Measurements from ENCODE around the gene SBDS.
A peak's percentile ranks its signal among the peaks of the same experiment; 100 is the strongest.
"Not testable (repeated sequence)": the region's sequence is repeated elsewhere in the genome, so short reads cannot be mapped to it uniquely, and the experiment has no call there.

SBDS gene
- total RNA-seq, result 563 to 569 reads per million in 2 donors

- DNase-seq, result peak; percentile 70 to 99 (median 87)
Measured at GRCh38 chr7:66995050-66995776, at the start of gene SBDS. TSS of gene SBDS (minus strand) at chr7:66995586. CDS start at chr7:66995417, 169 bp downstream.

GRCh38 chr7:67043559-67043930 lies 48.2 kb upstream of the SBDS start:
- not testable (repeated sequence) for DNase-seq

DNA sequence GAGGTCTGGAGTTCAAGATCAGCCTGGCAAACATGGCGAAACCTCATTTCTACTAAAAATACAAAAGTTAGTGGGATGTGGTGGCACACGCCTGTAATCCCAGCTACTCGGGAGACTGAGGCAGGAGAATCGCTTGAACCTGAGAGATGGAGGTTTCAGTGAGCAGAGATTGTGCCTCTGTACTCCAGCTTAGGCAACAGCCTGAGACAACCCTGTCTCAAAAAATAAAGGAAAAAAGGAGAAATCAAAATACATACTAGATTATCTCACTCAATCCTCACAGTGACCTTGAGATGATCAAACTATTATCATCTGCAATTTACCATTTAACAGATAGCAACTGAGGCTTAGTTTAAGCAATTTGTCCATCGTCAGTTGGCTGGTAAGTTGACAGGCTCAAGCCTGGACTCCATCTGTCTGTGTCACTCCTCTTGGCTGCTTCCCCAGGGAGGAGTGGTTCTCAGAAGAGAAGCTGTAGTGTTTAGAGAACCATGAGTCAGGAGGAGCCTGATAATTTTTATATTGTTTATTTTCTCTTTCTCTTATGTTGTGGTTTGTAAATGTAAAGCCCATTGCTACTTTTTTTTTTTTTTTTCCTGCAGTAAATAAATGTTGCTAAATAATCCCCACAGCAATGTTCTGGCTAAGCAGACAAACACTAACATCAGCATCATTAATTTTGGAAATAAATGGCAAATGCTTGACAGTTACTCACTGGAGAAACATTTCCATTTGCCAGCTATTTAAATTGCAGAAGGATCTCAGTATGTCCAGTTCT lies 47.6 kb upstream of the SBDS start:
- not testable (repeated sequence) for DNase-seq

DNA sequence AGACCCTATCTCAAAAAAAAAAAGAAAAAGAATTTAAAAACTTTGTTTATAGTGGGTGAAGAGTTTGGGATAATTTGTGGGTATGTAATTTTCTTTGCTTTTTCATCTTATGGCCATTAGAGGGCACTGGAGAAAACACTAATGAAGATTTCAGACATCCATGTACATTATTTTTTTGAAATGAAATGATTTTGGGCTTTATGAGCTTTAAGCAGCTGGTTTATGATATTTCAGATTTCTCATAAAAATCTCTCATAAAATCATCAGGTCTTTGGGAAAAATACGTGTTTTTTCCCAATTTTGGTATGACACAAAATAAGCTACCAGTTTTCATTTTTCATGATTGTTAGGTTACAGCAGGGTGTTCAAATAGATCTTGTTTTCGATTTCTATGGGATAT lies 45.4 kb upstream of the SBDS start:
- not testable (repeated sequence) for DNase-seq

DNA sequence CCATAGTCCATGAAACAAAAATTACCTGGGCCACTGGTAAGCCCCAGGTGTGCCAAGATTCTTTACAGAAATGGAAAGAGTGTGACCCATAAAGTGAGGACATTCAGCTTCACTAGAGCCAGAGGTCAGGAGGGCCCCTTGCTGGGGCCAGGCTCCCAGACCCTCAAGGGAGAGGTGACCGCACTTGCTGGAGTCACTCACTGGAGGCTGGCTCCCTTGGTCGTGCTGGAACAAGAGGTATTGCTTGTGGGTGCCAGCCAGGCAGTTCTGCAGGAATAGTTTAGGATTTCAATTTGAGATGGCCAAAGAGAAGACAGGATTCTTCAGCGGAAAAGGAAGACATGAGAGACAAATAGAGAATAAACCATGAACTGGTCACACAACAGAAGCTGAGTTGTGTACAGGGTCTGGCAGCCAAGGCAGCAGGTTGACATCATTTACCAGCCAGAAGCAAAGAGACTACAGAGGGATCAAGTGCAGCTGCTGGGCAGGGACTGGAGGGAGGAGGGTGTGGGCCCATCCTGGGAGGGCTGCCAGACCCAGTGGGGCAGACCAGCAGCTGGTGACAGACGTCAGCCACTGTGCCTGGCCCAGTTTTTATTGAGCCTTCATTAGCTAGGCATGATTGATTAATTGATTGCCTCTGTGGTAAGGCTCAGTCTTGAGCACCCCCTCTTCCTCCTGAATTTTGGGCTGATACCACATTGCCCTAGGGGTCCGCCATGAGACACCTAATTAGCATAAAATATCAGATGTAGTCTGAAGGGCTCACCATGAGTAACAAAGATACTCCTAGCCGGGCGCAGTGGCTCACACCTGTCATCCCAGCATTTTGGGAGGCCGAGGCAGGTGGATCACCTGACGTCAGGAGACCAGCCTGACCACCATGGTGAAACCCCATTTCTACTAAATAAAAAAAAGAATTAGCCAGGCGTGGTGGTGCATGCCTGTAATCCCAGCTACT lies 41.3 kb upstream of the SBDS start:
- DNase-seq, result not testable (repeated sequence)

DNA sequence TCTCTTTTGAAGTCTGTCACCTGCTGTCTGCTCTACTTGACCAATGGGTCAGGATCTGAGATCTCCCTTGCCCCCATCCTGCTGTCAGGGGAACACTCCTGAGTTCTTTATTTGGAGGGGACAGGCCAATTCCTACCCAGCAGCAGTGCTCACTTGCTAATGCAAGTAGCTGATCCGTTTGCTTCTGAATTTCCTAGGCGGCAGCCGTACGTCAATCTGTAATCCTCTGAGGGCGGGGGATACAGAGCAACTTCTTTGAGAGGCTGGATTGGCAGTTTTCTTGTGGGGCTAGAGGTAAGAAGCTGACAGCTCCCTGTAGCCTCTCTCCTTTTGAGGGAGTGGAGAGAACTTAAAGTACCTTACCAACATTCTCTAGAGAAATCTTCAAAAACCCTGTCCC lies 37.9 kb upstream of the SBDS start:
- no peak for DNase-seq

GRCh38 chr7:67031685-67032084 lies 36.3 kb upstream of the SBDS start:
- DNase-seq, result not testable (repeated sequence)

GRCh38 chr7:67025459-67025858 lies 30.1 kb upstream of the SBDS start:
- DNase-seq, result not testable (repeated sequence)

- DNase-seq, result no peak
Measured at GRCh38 chr7:67022511-67022910, 27.1 kb upstream of the SBDS start.

DNA sequence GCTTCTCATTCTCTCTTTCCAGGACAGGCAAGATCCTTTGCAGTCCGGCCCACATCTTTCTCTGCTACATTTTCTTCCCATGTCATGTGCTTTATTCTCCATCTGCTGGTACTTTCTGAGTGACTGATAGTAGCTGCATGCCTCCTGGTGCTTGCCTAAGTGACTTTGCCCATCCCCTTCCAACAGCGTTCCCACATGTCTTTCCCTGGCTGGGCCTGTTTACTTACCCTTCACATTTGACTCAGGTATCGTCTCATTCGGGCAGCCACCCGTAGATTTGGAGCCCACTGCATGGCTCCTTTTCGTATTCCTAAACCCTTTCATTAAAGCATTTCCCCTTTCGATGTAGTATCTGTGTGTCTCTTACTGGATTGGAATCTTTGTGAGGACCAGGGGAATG lies 25.9 kb upstream of the SBDS start:
- DNase-seq, result no peak

- peak in 1 of 5 experiments; percentile 87 for DNase-seq
Measured at GRCh38 chr7:67019562-67020390, 24.4 kb upstream of the SBDS start.

- DNase-seq, result peak in 1 of 5 experiments; percentile 13
Measured at GRCh38 chr7:67018940-67019339, 23.6 kb upstream of the SBDS start.

DNA sequence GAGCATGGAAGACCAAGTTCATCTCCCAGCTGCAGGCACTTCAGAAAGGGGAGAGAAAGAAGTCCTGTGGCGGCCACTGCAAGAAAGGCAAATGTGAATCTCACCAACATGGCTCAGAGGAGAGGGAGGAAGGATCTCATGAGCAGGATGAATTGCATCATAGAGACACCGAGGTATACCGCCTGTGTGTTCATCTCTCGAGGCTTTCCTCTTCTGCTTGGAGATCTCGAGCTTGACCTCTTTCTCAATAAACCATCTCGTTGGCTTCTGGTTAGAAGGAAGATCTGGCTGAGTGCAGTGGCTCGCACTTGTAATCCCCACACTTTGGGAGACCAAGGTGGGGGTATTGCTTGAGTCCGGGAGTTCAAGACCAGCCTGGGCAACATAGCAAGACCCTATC lies 22.6 kb upstream of the SBDS start:
- DNase-seq, result not testable (repeated sequence)

GRCh38 chr7:67014076-67014622 lies 18.8 kb upstream of the SBDS start:
- DNase-seq, result not testable (repeated sequence)

DNA sequence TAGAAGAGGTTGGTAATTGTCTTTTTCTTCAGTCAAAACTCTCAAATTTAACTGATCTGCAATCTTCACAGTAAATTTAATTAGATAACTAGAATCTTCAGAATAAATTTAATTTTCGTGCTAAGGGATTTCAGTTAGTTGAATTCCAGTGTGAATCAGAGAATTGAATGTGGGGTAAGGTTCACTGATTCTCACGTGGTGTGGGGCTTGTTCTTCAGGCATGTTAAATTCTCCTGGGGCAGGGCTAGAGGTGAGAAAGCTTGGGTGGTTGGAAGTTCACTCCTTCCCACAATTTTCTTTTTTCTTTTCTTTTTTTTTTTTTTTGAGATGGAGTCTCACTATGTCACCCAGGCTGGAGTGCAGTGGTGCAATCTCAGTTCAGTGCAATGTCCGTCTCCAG lies 14.3 kb upstream of the SBDS start:
- DNase-seq, result not testable (repeated sequence)

- no peak for DNase-seq
Measured at GRCh38 chr7:67008260-67008659, 12.9 kb upstream of the SBDS start.

DNA sequence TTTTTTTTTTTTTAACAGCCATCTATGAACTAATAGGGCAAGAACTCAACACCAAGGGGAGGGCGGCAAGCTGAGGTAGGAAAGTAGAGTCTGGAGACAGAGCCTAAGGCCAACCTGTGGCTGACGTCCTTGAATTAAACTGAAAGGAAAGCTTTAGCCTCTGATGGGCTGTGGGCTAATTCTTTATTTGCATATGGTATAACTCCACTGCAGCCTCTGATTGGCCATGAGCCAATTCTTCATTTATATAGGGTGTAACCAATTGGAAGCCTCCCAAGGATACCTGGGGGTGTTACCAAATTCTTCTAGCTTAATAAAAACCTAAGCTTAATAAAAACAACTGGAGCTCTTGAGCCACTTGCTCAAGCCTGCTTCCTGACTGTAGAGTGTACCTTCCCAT lies 11.6 kb upstream of the SBDS start:
- DNase-seq, result no peak

DNA sequence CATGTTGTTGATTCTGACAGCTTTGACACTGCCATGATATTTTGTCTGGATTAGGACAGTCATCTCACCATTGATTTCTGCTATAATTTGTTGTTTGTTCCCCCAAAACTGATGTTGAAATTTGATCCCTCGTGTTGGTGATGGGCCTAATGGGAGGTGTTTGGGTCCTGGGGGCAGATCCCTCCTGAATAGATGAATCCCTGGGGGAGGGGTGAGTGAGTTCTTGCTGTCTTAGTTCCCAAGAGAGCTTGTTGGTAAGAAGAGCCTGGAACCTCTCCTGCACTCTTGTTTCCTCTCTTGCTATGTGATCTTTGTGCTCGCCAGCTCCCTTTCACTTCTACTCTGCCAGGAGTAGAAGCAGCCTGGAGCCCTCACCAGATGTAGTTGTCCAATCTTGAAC lies 8.8 kb upstream of the SBDS start:
- DNase-seq, result not testable (repeated sequence)

DNA sequence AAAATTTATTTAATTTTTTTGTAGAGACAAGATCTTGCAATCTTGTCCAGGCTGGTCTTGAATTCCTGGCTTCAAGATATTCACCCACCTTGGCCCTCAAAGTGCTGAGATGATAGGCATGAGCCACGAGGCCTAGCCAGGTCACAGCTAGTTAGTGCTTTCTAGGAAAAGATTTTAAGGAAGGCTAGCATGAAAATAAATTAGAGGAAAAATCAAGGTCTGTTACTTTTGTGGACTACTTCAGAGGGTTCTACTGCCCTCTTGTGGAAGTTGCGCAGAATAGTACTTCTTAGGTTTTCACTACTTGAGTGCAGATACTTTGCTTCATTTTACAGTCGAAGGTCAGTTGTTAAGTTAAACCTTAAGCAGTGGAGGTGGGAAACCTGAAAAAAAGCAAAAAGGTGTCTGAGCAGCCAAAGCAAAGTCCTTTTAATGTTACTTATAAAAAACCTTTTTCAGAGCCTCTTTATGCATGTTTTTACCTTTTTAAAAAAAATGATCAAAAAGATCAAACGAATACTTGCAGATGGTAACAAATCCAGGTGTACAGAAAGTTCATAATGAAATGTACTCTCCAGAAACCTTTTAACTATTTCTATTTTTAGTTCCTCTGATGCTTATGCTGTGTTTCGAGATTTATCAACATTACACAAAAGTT lies 5.3 kb upstream of the SBDS start:
- peak in 1 of 5 experiments; percentile 8 for DNase-seq

GRCh38 chr7:66996444-66997191 lies 1.2 kb upstream of the SBDS start, which contains the start of gene TYW1:
TSS of gene TYW1 (plus strand) at chr7:66996833. CDS start at chr7:66996979, 146 bp downstream.
- peak; percentile 92 to 98 (median 97) for DNase-seq

Data from T-helper 2 cell (primary cell).